Mammary epithelial cell (primary cell): Measurements from ENCODE around the gene MPRIP.

ENCODE experiments used
- EZH2 ChIP-seq: IDR thresholded peaks from 2 replicates; pipeline ENCODE4 v1.6.1; 2012; ENCODE audit warnings: low read length, inconsistent platforms, borderline replicate concordance
- TF ChIP-seq, protein P1 (sequence below), 2 donors: IDR thresholded peaks in 1 of 2; conservative IDR thresholded peaks in 1 of 2; 2 replicates each; pipeline ENCODE4 v1.5.1; 2011 to 2012; ENCODE audit warnings: inconsistent platforms in 2 of 2, low read length in 2 of 2, mild to moderate bottlenecking in 2 of 2, control low read depth in 1 of 2, low read depth in 1 of 2; ENCODE audit not compliant: insufficient read depth in 1 of 2; ENCODE audit errors: extremely low read depth in 1 of 2

DNA sequence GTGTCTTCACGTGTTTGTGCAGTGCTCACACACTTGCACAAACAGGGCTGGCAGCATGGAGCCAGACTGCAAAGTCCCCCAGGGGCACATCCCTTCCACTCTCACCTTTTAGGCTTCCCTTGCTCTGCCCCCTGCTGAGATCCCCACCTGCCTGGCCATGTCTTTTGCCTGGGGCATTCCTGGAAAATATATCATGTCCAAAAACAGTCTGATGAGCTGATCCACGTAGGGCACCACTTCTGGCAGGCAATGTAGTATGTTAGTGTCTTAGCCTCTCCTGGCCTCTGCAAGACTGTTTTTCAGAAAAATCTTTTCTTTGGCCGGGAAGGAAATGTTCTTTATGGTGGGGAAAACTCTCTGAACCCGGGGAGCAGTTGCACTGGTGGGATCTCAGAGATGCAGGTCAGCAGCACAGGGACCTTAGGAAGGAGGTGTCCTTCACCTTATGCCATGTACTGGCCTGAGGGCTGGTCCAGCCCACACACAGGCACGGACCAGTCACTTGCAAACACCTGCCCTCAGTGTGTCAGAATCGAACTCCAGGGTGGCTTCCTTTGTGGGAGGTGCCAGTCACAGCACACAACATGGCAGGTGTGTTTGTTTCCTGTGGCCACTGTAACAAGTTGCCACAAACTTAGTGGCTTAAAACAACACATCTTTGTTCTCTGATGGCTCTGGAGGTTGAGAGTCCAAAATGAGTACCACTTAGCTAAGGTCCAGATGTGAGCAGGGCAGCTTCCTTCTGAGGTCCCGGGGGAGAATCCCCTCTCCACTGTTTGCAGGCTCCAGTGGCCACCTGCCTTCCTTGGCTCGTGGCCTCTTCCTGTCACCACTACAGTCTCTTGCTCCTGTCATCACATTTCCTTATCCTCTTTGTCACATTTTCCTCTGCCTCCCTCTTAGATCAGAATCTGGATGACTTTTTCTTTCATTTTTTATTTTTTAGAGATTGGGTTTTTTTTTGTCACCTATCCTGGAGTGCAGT, 46.6 kb downstream of the MPRIP start:
- TF ChIP-seq, protein P1, sequence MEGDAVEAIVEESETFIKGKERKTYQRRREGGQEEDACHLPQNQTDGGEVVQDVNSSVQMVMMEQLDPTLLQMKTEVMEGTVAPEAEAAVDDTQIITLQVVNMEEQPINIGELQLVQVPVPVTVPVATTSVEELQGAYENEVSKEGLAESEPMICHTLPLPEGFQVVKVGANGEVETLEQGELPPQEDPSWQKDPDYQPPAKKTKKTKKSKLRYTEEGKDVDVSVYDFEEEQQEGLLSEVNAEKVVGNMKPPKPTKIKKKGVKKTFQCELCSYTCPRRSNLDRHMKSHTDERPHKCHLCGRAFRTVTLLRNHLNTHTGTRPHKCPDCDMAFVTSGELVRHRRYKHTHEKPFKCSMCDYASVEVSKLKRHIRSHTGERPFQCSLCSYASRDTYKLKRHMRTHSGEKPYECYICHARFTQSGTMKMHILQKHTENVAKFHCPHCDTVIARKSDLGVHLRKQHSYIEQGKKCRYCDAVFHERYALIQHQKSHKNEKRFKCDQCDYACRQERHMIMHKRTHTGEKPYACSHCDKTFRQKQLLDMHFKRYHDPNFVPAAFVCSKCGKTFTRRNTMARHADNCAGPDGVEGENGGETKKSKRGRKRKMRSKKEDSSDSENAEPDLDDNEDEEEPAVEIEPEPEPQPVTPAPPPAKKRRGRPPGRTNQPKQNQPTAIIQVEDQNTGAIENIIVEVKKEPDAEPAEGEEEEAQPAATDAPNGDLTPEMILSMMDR (conservative IDR thresholded peaks at IDR 0.05 in 1 of 2, IDR thresholded peaks at IDR 0.05 in 1 of 2; ENCODE audit: extremely low read depth in 1 of 2, insufficient read depth in 1 of 2, low read depth in 1 of 2, low read length in 2 of 2) = no peak
- no peak for TF ChIP-seq EZH2
